Stimulated activated CD4-positive, alpha-beta T cell treated with anti-CD3 and anti-CD28 coated beads, Interleukin-12 subunit alpha, Interleukin-12 subunit beta, amount 100 ng/mL, for 48 hours (primary cell): ENCODE measurements around the gene EGR2.
A peak's percentile ranks its signal among the peaks of the same experiment; 100 is the strongest.

Experiments used
- DNase-seq, 3 donors: peaks; one replicate each; pipeline ENCODE4 v3.0.0-alpha.2; 2020; ENCODE audit warnings: low read depth in 2 of 3, low spot score in 1 of 3

EGR2 gene

GRCh38 chr10:62818426-62819011, 2.4 kb upstream of the EGR2 start:
- peak in 1 of 3 donors; percentile 62 for DNase-seq

GRCh38 chr10:62817766-62818425, 1.7 kb upstream of the EGR2 start:
- peak in 2 of 3 donors; percentile 54 to 71 for DNase-seq

- DNase-seq, result peak in 2 of 3 donors; percentile 59 to 61
These were observed 1.1 kb upstream of the EGR2 start for GRCh38 chr10:62817121-62817765.

GRCh38 chr10:62816076-62816330, 163 bp downstream of the EGR2 start:
- no peak for DNase-seq

- DNase-seq, result peak in 1 of 3 donors; percentile 21
These were observed 638 bp downstream of the EGR2 start for GRCh38 chr10:62815381-62816075.

GRCh38 chr10:62814756-62815380, 1.3 kb downstream of the EGR2 start:
- peak in 1 of 3 donors; percentile 19 for DNase-seq

- no peak for DNase-seq
These were observed 2.2 kb downstream of the EGR2 start for GRCh38 chr10:62813981-62814380.

GRCh38 chr10:62813453-62813852, 2.7 kb downstream of the EGR2 start:
- no peak for DNase-seq

- no peak for DNase-seq
These were observed 3.3 kb downstream of the EGR2 start for GRCh38 chr10:62812672-62813439.

GRCh38 chr10:62811159-62811875, 4.8 kb downstream of the EGR2 start:
- peak; percentile 72 to 80 (median 77) for DNase-seq

- DNase-seq, result no peak
These were observed 5.8 kb downstream of the EGR2 start for GRCh38 chr10:62810156-62810902.

- no peak for DNase-seq
These were observed 9.9 kb downstream of the EGR2 start for GRCh38 chr10:62806251-62806650.

GRCh38 chr10:62805231-62806099, 10.7 kb downstream of the EGR2 start:
- no peak for DNase-seq

- DNase-seq, result peak; percentile 58 to 79 (median 63)
These were observed 11.6 kb downstream of the EGR2 start, which contains the start of gene ADO for GRCh38 chr10:62804356-62805230. TSS of gene ADO (plus strand) at chr10:62804720. CDS start at chr10:62805060, 340 bp downstream.

GRCh38 chr10:62803724-62804355, 12.3 kb downstream of the EGR2 start:
- DNase-seq, result no peak

- DNase-seq, result no peak
These were observed 14.3 kb downstream of the EGR2 start for GRCh38 chr10:62801871-62802270.

GRCh38 chr10:62796896-62797295, 19.3 kb downstream of the EGR2 start:
- no peak for DNase-seq
